GOT3 (cell line): Measurements from ENCODE around the gene SPRED1.
"Not testable (repeated sequence)": the region's sequence is repeated elsewhere in the genome, so short reads cannot be mapped to it uniquely, and the experiment has no call there.

Experiments
- DNase-seq: peaks from one replicate; lab custom pipeline; 2025; ENCODE audit warnings: mixed read lengths; lab: John Stamatoyannopoulos, UW

Gene SPRED1

DNA sequence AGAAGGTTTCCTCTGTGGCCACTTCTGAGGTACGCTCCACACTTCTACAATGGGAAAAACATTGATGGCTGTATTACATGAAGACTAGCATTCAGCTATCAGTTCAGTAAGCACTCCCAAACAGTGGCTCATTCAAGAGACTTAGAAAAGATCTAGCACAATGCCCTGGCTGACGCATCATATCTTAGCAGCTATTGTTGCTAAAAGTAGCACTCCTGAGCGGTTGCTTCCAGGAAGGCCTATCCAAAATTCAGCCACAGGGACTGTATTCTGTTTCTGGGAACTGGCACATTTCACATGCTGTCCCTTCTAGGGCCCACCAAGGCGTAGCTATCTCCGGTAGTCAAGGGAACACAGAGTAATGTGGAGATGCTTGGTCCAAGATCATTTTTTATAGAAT, 21.2 kb upstream of the SPRED1 start:
- no peak for DNase-seq

DNA sequence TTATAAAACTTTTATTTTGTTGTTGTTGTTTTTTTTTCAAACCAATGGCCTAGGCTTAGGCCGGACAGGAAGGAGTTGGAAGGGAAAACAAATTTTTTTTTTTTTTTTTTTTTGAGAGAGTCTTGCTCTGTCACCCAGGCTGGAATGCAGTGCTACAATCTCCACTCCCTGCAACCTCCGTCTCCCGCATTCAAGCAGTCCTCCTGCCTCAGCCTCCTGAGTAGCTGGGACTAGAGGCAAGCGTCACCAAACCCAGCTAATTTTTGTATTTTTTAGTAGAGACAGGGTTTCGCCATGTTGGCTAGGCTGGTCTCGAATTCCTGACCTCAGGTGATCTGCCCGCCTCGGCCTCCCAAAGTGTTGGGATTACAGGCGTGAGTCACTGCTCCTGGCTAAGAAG, 15.6 kb upstream of the SPRED1 start:
- not testable (repeated sequence) for DNase-seq

DNA sequence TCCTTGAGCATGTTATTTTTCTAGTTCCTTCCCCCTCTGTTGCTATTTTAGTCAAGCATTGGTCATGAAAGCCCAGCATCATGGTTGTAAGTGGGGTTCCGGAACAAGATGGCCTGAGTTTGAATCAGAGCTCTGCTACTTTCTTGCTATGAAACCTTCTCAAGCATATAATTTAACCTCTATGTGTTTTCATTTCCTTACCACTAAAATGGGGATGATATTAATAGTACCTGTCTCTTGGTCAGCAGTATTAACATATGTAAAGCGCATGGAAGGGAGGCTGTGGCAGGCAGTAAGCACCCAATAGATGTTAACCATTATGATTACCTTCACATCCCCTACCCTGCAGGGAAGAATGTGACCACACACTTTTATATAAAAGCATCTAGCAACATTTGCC, 14.3 kb upstream of the SPRED1 start:
- no peak for DNase-seq

DNA sequence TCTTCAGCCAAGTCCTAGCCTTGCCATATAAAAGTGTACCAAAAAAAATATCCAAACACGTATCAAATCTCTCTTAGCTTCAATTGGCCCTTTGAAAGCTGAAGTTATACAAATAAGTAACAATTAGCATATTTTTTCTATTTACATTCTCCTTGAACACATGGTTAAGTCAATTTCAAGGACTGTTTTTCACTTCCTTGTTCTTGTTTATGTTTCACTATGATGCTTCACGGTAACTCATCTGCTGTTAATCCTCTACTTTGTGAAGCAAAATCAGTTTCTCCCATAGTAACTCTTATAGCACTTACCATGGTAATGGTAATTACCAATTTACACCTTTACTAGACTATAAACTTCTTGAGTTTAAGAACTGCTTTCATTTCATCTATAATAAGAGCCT, 10.6 kb upstream of the SPRED1 start:
- DNase-seq: no peak

DNA sequence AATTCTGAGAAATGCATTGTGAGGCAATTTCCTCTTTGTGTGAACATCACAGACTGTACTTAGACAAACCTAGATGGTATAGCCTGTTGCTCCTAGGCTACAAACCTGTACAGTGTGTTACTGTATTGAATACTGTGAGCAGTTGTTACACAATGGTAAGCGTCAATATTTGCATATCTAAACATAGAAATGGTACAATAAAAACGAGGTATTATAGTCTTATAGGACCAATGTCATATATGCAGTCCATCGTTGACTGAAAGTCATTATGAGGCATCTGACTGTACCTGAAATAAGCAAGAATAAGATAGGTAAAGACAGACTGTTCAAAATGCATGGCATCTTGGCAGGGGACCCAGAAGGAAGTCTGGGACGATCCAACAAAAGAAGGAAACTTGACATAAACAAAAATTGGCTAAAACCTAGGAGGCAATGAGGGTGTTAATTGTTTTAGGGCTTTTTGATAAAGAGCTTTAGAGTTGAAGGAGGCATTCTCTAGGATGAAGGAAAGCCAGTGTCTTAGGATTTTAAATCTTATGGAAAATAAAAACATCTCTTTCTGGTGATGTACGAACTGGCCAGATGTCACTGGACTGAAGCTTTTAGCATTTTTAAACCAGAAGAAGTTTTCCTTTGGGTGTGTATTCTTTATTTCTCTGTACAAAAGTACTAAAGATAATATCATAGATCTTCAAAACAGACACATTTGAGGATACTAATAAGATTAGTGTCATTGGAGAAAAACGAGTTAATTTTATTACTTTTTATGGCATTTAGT, 9.2 kb upstream of the SPRED1 start:
- no peak for DNase-seq

DNA sequence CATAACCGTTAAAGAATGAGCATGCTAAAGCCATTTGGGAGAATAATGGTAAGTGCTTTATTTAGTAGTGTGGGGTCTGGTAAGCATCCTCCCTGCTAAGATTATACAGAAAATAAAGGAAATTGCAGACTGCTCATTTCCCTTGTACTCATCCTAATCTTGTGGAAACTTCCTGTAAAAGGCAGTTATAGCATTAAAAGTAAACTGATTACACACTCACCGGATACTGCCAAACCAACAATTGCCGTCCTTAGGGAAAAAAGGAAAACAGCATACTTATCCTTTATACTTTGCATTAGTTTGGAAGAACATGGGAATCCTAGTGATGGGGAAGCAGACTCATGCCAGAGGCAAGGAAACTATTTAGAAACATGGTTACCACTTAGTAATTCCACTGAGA, 5.3 kb upstream of the SPRED1 start:
- DNase-seq: no peak

DNA sequence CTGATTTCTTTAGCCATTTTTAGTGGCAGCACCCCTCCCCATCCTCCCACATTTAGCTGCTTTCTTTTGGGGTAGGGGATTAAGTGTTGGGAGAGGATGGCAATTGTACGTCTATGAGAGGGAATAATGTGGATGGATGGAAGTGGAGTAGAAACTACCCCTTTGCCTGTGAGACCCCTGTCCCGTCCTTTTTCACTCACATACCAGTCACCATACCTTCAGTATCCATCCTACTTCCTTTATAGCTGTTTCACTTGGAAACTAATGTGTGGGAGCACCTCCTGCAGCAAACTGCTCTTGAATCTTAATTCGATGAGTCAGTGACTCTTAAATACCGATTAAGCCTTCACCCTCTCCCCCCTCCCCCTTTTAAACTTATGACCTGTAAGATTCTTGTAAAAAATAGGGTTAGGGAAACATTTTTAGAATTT, 730 bp downstream of the SPRED1 start:
- DNase-seq: no peak

DNA sequence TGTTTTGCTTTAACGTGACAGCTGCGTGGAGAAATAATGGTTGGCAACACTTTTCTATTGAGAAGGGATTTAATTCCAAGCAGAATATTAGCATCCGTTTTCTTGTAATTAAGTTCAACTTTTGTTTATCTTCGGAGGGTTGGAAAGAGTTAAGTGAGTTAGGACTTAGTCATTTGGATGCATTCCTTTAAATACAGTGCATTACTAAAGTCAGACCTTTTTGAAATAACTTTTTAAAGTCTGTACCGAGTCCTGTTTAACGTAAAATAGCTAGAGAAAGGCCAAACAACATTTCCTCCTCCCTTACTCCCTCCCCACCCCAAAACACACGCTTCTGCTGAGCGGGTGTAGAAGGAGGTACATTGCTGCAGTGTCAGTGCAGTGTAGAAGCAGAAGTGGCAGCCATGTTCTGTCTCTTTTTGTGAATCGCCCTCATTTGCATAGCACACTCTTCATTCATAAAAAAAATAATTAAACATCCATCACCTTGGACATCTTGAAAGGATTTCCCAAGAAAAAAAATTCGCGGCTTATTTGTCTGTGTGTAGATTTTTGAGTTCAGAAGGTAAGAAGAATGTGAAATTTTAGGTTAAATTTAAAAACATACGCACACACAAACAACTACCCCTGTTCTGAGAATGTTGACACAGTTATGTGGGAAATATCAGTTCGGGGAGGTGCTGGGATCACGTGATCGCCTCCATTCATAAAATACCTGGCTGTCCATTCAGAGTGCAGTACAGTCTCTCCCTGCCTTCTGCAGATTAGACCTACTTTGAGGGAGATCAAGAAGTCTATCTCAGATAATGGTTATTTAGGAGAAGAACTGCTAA, 1.6 kb downstream of the SPRED1 start:
- DNase-seq: no peak

DNA sequence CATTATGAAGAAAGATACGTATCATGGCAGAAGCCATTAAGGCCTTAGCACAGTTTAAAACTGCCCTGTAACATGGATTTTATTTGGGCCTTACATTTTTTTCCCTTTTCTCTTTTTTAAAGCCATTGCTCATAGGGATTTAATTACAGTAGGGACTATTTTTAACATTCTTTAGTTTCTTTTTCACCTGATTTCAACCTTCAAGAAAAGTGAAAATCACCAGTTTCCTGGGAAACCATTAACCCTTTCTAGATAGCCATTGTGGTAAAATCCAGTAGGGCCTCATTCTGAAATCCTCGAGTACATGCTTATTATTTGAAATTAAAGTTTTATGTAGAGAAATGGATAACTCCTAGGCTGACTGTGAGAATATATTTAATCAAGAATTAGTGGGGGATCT, 3.1 kb downstream of the SPRED1 start:
- DNase-seq: no peak

DNA sequence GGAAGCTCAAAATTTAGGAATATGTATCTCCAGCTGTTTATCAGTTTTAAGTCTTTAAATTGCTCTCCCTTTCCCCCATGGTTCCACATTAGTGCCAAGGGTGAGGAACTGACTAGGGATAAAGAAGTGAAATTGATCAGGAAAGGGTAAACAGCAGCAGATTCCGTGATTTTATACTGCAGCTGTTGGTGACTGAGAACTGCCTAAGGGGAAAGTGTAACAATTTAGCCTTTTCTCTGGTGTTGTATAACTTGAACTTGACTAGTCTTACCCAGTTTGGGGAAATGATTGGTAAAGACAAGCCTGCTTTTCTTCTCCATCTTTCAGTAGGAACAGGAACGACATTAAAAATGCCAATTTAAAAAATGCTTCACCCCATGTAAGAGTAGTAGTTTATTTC, 5.0 kb downstream of the SPRED1 start:
- DNase-seq: no peak

DNA sequence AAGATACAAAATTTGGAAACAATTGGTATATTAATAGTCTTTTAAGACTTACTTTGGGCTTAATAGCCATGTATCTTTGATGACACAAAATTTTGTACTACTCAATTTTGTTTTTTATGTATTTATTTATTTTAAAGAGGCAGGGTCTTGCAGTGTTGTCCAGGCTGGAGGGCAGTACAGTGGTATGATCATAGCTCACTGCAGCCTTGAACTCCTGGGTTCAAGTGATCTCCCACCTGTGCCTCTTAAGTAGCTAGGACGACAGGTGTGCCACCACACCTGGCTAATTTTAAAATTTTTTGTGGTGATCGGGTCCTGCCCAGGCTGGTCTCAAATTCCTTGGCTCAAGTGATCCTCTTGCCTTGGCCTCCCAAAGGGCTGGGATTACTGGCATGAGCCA, 6.5 kb downstream of the SPRED1 start:
- DNase-seq: no peak

DNA sequence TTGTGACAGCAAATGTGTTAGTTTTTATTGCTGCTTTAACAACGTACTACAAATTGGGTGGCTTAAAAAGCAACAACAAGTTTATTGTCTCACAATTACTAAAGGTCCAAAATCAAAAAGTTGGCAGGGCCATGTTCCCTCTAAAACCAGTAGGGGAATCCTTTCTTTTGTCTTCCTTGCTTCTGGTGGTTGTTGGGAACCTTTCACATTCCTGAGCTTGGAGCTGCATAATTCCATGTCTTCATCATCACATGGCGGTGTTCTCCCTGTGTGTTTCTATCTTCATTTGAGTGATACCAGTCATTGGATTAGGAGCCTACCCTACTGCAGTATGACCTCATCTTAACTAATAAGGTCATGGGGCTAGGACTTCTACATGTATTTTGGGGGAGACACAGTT, 7.4 kb downstream of the SPRED1 start:
- DNase-seq: no peak

DNA sequence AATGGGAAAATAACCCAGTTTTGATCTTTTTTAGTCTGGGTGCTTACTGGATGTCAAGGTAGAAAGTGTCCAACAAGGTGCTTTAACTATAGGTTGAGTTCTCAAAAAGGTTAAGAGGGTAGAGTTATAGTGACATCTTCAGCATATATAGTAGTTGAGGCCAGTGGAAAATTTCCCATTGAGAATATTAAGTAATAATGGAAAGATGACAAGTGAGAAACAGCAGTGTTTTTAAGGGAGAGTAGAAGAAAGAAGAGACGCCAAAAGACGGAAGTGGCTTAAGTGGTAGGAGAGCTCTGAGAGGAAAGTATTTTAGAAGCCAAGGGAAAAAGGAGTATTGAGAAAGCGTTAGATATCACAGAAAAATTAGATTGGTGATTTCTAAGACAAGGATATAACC, 10.6 kb downstream of the SPRED1 start:
- DNase-seq: no peak

DNA sequence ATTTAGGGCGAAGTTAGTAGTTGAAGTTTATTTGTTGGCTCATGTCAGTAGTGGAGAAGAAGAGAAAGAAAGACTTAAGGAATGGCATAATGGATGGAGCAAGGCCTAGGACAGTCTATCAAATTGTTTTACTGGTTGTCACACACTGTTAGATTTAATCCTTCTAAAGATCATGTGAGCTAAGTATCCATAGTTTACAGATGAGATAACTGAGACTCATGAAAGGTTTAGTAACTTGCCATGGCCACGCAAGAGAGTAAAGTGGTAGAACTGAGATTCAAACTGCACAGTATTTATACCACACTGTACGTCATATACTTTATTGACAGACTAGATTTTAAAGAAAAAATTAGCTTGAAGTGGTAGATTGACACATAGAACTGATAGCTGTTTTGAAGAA, 11.4 kb downstream of the SPRED1 start:
- DNase-seq: no peak

DNA sequence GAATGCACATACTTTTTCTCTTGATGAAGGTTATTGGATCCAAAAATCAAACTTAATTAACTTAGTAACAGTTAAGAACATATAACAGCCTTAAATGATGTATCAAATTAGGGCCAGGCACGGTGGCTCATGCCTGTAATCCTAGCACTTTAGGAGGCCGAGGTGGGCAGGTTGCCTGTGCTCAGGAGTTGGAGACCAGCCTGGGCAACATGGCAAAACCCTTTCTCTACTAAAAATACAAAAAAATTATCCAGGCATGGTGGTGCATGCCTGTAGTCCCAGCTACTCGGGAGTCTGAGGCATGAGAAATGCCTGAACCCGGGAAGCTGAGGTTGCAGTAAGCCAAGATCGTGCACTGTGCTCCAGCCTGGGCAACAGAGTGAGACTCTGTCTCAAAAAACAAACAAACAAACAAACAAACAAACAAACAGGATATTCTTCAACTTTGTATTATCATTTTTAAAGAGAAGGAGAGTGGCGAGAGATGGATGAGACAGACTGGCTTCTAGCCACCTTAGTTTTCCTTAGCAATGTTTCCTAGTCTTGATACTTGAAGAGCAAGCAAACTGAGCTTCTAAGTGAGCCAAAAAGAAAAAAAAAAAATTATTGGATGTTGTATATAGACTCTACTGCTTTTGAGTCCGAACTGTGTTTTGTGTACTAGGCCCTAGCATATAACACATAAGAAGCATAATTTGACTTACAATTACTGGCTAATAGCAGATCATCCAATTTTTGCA, 13.8 kb downstream of the SPRED1 start:
- no peak for DNase-seq

DNA sequence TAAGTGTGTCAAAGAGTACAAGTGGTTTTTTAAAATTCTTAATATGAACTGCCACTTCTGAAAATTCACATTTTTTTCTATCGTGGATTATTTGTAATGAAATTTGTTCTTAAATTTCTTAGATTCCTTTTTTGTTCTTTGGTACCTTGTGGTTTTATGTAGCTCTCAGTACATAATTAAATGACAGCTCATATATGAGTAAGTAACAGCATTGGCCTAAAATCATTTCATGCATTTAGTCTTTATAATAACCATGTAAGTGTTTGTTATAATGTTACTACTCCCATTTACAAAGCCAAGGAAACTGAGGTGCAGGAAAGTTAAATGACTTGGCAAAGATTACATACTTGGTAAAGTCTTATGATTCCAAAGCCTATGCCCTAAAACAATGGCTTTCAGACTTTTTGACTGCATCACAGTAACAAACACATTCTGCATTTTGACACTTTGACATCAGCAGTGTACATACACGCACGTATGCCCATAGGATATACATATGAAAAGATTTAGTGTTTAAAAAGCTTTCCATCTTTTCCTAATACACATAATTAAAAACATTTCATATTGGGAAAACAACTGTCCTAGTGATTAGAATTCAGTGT, 14.9 kb downstream of the SPRED1 start:
- DNase-seq: no peak

DNA sequence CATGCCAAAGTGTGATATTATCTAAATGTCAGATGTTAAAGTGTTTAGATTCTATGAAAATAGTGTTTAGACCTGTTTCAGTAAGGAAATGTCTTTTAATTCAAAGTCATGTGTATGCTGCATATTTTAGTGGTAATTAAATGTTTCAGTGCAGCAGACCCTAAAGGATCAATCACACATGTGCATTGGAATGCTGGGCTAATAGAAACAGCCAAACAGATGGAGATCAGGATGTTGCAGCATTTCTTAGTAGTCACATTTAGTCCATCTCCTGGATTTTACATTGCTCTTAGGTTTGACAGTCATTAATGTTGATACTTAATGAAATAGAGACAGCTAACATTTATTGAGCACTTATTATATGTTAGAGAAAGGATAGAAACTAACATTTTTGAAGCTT, 18.5 kb downstream of the SPRED1 start:
- no peak for DNase-seq

DNA sequence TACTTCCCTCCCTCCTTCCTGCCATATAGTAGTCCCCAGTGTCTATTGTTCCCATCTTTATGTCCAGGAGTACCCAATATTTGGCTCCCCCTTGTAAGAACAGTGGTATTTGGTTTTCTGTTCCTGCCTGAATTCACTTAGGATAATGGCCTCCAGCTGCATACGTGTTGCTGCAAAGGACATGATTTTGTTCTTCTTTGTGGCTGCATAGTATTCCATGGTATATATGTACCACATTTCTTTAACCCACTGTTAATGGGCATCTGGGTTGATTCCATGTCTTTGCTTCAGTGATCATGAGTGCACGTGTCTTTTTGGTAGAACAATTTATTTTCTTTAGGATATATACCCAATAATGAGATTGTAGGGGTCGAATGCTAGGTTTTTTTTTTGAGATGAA, 19.3 kb downstream of the SPRED1 start:
- DNase-seq: no peak

DNA sequence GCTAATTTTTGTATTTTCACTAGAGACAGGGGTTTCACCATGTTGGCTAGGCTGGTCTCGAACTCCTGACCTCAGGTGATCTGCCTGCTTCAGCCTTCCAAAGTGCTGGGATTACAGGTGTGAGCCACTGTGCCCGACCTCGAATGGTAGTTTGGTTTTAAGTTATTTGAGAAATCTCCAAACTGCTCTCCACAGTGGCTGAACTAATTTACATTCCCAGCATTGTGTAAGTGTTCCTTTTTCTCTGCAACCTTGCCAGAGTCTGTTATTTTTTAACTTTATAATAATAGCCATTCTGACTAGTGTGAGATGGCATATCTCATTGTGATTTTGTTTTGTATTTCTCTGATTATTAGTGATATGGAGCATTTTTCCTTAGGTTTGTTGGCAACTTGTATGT, 19.8 kb downstream of the SPRED1 start:
- not testable (repeated sequence) for DNase-seq

DNA sequence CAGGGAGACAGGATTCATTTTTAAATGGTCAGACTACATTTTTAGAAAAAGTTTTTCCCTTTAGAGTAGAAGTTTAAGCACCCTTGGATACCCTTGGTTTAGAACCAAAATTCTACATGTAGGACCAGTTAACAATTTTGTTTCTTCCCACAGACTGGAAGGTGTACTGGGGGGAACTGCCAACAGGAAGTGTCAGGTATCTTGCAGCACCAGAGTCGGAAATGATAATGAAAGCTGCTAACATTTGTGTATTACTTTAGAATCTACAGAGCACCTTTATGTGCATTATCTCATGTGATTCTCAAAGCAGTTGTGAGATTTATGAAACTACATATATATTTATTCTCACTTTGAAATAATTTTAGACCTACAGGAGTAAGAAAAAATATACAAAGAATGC, 21.5 kb downstream of the SPRED1 start:
- DNase-seq: no peak

DNA sequence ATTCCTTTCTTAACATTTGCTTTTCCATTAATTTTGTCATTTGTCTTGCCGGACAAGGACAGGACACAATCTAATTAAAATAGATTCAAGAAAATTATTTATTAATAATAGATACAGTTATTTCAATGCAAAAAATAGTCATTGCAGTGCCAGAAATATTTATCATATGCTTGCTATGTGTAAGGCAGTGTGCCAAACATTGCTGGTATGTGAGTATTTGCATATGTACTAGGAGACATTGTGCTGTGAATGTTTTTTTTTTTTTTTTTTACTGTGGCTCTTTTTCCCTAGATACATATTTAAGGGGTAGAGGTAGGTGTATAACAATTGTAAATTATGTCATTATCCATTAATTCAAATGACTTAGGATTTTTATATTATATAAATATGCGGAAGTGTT, 23.3 kb downstream of the SPRED1 start:
- DNase-seq: no peak

DNA sequence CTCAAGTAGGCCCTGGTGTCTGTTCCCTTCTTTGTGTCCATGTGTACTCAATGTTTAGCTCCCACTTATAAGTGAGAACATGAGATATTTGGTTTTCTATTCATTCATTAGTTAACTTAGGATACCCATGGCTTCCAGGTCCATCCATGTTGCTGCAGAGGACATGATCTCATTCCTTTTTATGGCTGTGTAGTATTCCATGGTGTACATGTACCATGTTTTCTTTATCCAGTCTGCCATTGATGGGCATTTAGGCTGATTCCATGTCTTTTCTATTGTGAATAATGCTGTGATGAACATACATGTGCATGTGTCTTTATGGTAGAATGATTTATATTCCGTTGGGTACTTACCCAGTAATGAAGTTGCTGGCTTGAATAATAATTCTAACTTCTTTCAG, 24.6 kb downstream of the SPRED1 start:
- not testable (repeated sequence) for DNase-seq
